NK-92 (cell line): ENCODE data around the gene TPM3.
A peak's percentile ranks its signal among the peaks of the same experiment; 100 is the strongest.
"Not testable (repeated sequence)": the region's sequence is repeated elsewhere in the genome, so short reads cannot be mapped to it uniquely, and the experiment has no call there.

Experiments used
- DNase-seq: peaks from one replicate; lab custom pipeline; 2025; ENCODE audit not compliant: unreplicated experiment; lab: John Stamatoyannopoulos, UW

Gene TPM3

GRCh38 chr1:154191990-154192461, at the start of gene TPM3:
Gene TPM3, minus strand, starts transcription at chr1:154192100. Its CDS starts 82 bp downstream, at chr1:154192018.
- no peak for DNase-seq

GRCh38 chr1:154240294-154240833, 48.5 kb upstream of the TPM3 start:
- no peak for DNase-seq

GRCh38 chr1:154239491-154239890, 47.6 kb upstream of the TPM3 start:
- no peak for DNase-seq

GRCh38 chr1:154237880-154238506, 46.1 kb upstream of the TPM3 start:
- DNase-seq = no peak

GRCh38 chr1:154237435-154237834, 45.5 kb upstream of the TPM3 start:
- no peak for DNase-seq

- DNase-seq = no peak
These were observed 45.0 kb upstream of the TPM3 start for GRCh38 chr1:154236855-154237254.

- DNase-seq = not testable (repeated sequence)
These were observed 41.2 kb upstream of the TPM3 start for GRCh38 chr1:154233127-154233526.

- not testable (repeated sequence) for DNase-seq
These were observed 39.2 kb upstream of the TPM3 start for GRCh38 chr1:154231112-154231511.

GRCh38 chr1:154225370-154225769, 33.5 kb upstream of the TPM3 start:
- DNase-seq = no peak

GRCh38 chr1:154223621-154224020, 31.7 kb upstream of the TPM3 start:
- no peak for DNase-seq

- DNase-seq = no peak
These were observed 31.0 kb upstream of the TPM3 start for GRCh38 chr1:154222918-154223317.

GRCh38 chr1:154222518-154222917, 30.6 kb upstream of the TPM3 start:
- DNase-seq = no peak

- DNase-seq = no peak
These were observed 29.5 kb upstream of the TPM3 start for GRCh38 chr1:154221278-154222001.

GRCh38 chr1:154220970-154221277, 29.0 kb upstream of the TPM3 start:
- DNase-seq = no peak

GRCh38 chr1:154220071-154220969, 28.4 kb upstream of the TPM3 start, which contains the start of gene UBAP2L:
Gene UBAP2L, plus strand, starts transcription at chr1:154220955. Its CDS starts 4,169 bp downstream, at chr1:154225124.
- peak; percentile 91 for DNase-seq

- no peak for DNase-seq
These were observed 27.6 kb upstream of the TPM3 start for GRCh38 chr1:154219541-154219940.

- DNase-seq = no peak
These were observed 26.6 kb upstream of the TPM3 start for GRCh38 chr1:154218545-154218944.

- no peak for DNase-seq
These were observed 21.4 kb upstream of the TPM3 start for GRCh38 chr1:154213274-154213673.

- DNase-seq = no peak
These were observed 20.2 kb upstream of the TPM3 start for GRCh38 chr1:154212083-154212482.

- no peak for DNase-seq
These were observed 16.9 kb upstream of the TPM3 start for GRCh38 chr1:154208677-154209388.

- DNase-seq = no peak
These were observed 15.4 kb upstream of the TPM3 start for GRCh38 chr1:154207262-154207661.
